Mucosa of descending colon (tissue), 3 donors: ENCODE results near the gene RIIAD1. TPM values are rescaled to one million over a fixed set of nuclear protein-coding genes. Genes with fewer than 3 reads are reported as not detected.

ENCODE experiments used
- ATAC-seq: fragments of 200-7000 bp; cut with Tn5 transposase; one replicate; pipeline ENCODE4 v1.9.1; 2020; ENCODE audit warnings: mild to moderate bottlenecking, moderate library complexity
- DNase-seq, 3 donors: peaks; one replicate each; pipeline ENCODE4 v3.0.0-alpha.2; 2020
- H3K36me3 ChIP-seq: fragments of 200-600 bp; one replicate; pipeline ENCODE4 v1.8.0; 2021; ENCODE audit warnings: low read depth, mild to moderate bottlenecking
- H3K4me1 ChIP-seq: fragments of 200-600 bp; one replicate; pipeline ENCODE4 v1.8.0; 2021; ENCODE audit warnings: low read depth, mild to moderate bottlenecking
- H3K4me3 ChIP-seq: fragments of 200-600 bp; one replicate; pipeline ENCODE4 v1.8.0; 2021; ENCODE audit warnings: mild to moderate bottlenecking
- H3K9me3 ChIP-seq: fragments of 200-600 bp; one replicate; pipeline ENCODE4 v1.8.0; 2021; ENCODE audit warnings: mild to moderate bottlenecking
- CTCF ChIP-seq: fragments of 200-600 bp; IDR thresholded peaks from one replicate; pipeline ENCODE4 v1.8.0; 2022; ENCODE audit warnings: antibody characterized with exemption, mild to moderate bottlenecking
- intact Hi-C, 2 donors: fragments of 100-400 bp; cut with DNase I in 1 of 2; cut with micrococcal nuclease in 1 of 2; formaldehyde crosslinking; loops; one replicate each; pipeline versions ENCODE4 v1.11.0 to v1.11.1; 2022; cut with DNase I, micrococcal nuclease
- total RNA-seq, 3 donors: library from RNA; stranded (reverse); fragmentation: NEBNext Ultra II Directional in 2 of 3; extraction: Animal tissue kit (Norgen Biotek cat#: 25700) in 2 of 3; gene quantifications; one replicate each; pipeline versions ENCODE4 v1.2.1 to v1.2.4, GENCODE V29; 2021 to 2023
- donor health status: DM: no; HTN: no; CAD: no; lungs with moderate emphysema.
- donor health status: DM: no; HTN: no; CAD: no.
- donor health status: DM: no; HTN: yes; CAD: no.

Gene RIIAD1
- total RNA-seq, 3 donors from 2014 or later = not detected

DNA sequence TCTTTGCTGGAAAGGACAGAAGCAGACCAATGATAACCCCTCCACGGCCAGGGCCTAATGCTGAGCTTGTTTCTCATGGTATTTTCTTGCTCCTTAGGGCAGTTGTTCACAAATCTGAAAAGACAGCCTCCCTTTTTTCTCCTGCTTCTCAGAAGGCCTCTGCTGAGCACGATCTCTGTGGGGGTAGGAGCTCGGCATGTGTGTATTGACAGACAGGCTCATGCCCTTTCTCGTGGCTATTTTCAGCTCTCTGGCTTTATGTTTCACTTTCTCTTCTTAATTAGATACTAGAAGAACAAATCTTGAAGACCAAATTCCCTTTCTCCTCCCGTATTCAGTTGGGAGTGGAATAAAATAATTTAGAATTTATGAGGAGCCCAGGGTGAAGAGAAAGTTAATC, 768 bp upstream of the RIIAD1 start:
- no peak for TF ChIP-seq CTCF
- H3K4me3 ChIP-seq = no peak overlapping the region
- intact Hi-C loops = no loop called here
- DNase-seq (peak in 1 of 3 donors; percentile 30), ATAC-seq (peak; percentile 70)
- H3K4me1 ChIP-seq = peaks cover 18% of the 10 kb centered on the region
- no peaks in the 10 kb centered on the region for H3K36me3 ChIP-seq
- no peaks in the 10 kb centered on the region for H3K9me3 ChIP-seq

DNA sequence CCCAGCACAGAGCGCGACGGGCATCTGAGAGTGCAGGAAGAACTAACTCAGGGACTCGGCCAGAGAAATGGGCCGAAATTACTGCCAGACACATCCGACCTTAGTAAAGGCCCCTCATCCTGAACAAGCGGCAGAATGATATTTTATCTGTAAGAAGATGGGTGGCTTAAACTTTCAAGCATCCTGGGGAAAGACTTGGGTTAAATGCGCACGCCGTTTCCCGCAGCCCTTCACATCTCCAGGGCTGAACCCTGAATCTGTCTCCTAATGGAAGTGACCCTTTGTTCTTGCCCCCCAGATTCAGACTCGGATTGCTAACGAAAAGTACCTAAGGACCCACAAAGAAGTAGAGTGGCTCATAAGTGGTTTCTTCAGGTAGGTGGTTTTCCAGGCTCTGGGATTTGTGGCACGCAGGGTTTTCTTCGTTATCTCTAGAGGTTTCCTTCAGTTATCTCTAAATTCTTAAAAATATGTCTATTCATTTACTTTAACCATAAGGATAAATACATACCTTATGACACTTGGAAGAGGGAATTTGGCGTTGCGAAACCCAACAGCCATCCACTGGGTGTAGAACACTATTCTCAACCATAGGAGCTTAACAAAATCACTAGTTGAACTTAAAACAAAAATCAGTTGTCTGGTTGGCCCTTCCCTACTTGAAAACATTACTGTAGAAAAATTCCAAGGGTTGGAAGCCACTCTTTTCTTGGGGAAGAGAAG, 627 bp downstream of the RIIAD1 start:
- Histone ChIP-seq H3K9me3 (no peaks in the 10 kb centered on the region), H3K4me1 (peaks cover 27% of the 10 kb centered on the region), H3K4me3 (no peak overlapping the region), H3K36me3 (no peaks in the 10 kb centered on the region)
- intact Hi-C loops = no loop called here
- ATAC-seq (no peak), DNase-seq (no peak)
- no peak for TF ChIP-seq CTCF

GRCh38 chr1:151723726-151724370, 2.5 kb downstream of the RIIAD1 start:
- H3K4me3 ChIP-seq = no peak overlapping the region
- peaks cover 33% of the 10 kb centered on the region for H3K4me1 ChIP-seq
- TF ChIP-seq CTCF = no peak
- no peaks in the 10 kb centered on the region for H3K9me3 ChIP-seq
- no peak for ATAC-seq
- intact Hi-C loops = no loop called here
- no peaks in the 10 kb centered on the region for H3K36me3 ChIP-seq
- DNase-seq = no peak

GRCh38 chr1:151728151-151729054, 7.1 kb downstream of the RIIAD1 start:
- no peaks in the 10 kb centered on the region for H3K9me3 ChIP-seq
- intact Hi-C loops = no loop called here
- no peak for TF ChIP-seq CTCF
- DNase-seq = no peak
- no peak for ATAC-seq
- peaks cover 24% of the 10 kb centered on the region for H3K4me1 ChIP-seq
- no peaks in the 10 kb centered on the region for H3K36me3 ChIP-seq
- H3K4me3 ChIP-seq = no peak overlapping the region

GRCh38 chr1:151729157-151729965, 8.0 kb downstream of the RIIAD1 start:
- Histone ChIP-seq H3K36me3 (no peaks in the 10 kb centered on the region), H3K4me3 (no peak overlapping the region), H3K9me3 (no peaks in the 10 kb centered on the region), H3K4me1 (peaks cover 24% of the 10 kb centered on the region)
- peak in 1 of 3 donors; percentile 50 for DNase-seq
- ATAC-seq = peak; percentile 83
- TF ChIP-seq CTCF = no peak
- intact Hi-C loops = no loop called here
